OCI-LY7 (cell line): ENCODE data around the gene SPATA31E1.

Experiments
- CTCF ChIP-seq: fragments of 200-600 bp; sonication (generic); conservative IDR thresholded peaks from 2 replicates; pipeline ENCODE4 v1.5.1; 2014; ENCODE audit warnings: mild to moderate bottlenecking, antibody characterized with exemption, low read length, moderate library complexity, mixed read lengths
- EZH2phosphoT487 ChIP-seq: fragments of 200-600 bp; sonication (generic); IDR thresholded peaks from 2 replicates; pipeline ENCODE4 v1.6.1; 2018; ENCODE audit warnings: low read depth, borderline replicate concordance, mild to moderate bottlenecking, mixed run types, antibody characterized with exemption, low read length, moderate library complexity, mixed read lengths

- TF ChIP-seq CTCF (no peak), EZH2phosphoT487 (no peak)
These were observed 6.0 kb upstream of the SPATA31E1 start for GRCh38 chr9:87876708-87877107.
